Vagina (tissue), 2 donors: Measurements from ENCODE around the gene OGDH. TPM values are rescaled to one million over a fixed set of nuclear protein-coding genes. Genes with fewer than 3 reads are reported as not detected.
"Not testable (repeated sequence)": the region's sequence is repeated elsewhere in the genome, so short reads cannot be mapped to it uniquely, and the experiment has no call there.

ENCODE experiments used
- DNase-seq, 2 donors: peaks; one replicate each; pipeline ENCODE4 v3.0.0-alpha.2; 2017; ENCODE audit errors: extremely low spot score in 2 of 2
- H3K27ac ChIP-seq: fragments of 200-600 bp; sonication (generic); one replicate; pipeline ENCODE4 v1.5.1; 2019
- H3K27me3 ChIP-seq: fragments of 200-600 bp; sonication (generic); one replicate; pipeline ENCODE4 v1.5.1; 2019
- H3K36me3 ChIP-seq, 2 donors: fragments of 200-600 bp; sonication (generic); one replicate each; pipeline ENCODE4 v1.5.1; 2017 to 2019
- H3K4me1 ChIP-seq: fragments of 200-600 bp; sonication (generic); one replicate; pipeline ENCODE4 v1.5.1; 2019
- H3K4me3 ChIP-seq, 2 donors: fragments of 200-600 bp; sonication (generic); 1 replicate in 1 of 2; 2 replicates in 1 of 2; pipeline ENCODE4 v1.5.1; 2016 to 2019
- H3K9me3 ChIP-seq: fragments of 200-600 bp; sonication (generic); one replicate; pipeline ENCODE4 v1.5.1; 2019
- POLR2A ChIP-seq, 2 donors: fragments of 450-650 bp; IDR thresholded peaks; one replicate each; pipeline ENCODE4 v1.6.1; 2017; ENCODE audit warnings: antibody characterized with exemption in 2 of 2, mild to moderate bottlenecking in 2 of 2, moderate library complexity in 2 of 2
- POLR2AphosphoS5 ChIP-seq, 2 donors: sonication (generic); formaldehyde crosslinking; IDR thresholded peaks; one replicate each; pipeline ENCODE4 v1.9.0; 2017; ENCODE audit warnings: antibody characterized with exemption in 2 of 2, mild to moderate bottlenecking in 2 of 2, low read depth in 1 of 2; ENCODE audit not compliant: insufficient read depth in 1 of 2
- intact Hi-C: fragments of 100-400 bp; cut with DNase I; formaldehyde crosslinking; loops from one replicate; pipeline ENCODE4 v1.15.1; 2023
- total RNA-seq: library from RNA; depleted of rRNA; stranded (reverse); fragments of >200 nt; gene quantifications from one replicate; pipeline ENCODE4 v1.2.3, GENCODE V29; 2016
- TF ChIP-seq, protein P1 (sequence below), 3 experiments: fragments of 450-650 bp in 2 of 3; fragments of 200-600 bp in 1 of 3; sonication (generic) in 1 of 3; IDR thresholded peaks; one replicate each; pipeline ENCODE4 v1.5.1; 2017 to 2019; ENCODE audit warnings: antibody characterized with exemption in 3 of 3, mild to moderate bottlenecking in 2 of 3, moderate library complexity in 2 of 3

Gene OGDH
- total RNA-seq, 1 donor from 2014 or later, result 80.0 TPM

DNA sequence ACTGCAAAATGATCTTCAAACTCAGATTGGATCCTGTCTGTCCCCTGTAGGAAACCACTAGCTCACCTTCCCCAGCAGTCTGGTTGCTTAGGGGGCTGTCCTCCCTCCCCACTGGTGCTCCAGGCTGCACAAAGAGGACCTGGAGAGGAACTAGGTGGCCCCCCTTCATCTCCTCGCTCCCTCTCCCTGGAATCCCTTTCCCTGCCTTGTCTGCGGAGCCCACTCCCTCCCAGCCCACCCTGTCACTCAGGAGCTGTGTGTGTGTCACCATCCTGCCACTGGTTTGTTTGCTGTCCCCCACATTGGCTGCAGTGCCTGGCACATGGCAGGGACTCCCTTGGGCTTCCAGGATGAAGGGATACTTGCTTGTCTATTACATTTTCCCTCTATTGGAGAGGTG lies 106.7 kb downstream of the OGDH start:
- no peak for DNase-seq
- no peaks in the 10 kb centered on the region for H3K9me3 ChIP-seq
- no peaks in the 10 kb centered on the region for H3K27me3 ChIP-seq
- TF ChIP-seq, protein P1, sequence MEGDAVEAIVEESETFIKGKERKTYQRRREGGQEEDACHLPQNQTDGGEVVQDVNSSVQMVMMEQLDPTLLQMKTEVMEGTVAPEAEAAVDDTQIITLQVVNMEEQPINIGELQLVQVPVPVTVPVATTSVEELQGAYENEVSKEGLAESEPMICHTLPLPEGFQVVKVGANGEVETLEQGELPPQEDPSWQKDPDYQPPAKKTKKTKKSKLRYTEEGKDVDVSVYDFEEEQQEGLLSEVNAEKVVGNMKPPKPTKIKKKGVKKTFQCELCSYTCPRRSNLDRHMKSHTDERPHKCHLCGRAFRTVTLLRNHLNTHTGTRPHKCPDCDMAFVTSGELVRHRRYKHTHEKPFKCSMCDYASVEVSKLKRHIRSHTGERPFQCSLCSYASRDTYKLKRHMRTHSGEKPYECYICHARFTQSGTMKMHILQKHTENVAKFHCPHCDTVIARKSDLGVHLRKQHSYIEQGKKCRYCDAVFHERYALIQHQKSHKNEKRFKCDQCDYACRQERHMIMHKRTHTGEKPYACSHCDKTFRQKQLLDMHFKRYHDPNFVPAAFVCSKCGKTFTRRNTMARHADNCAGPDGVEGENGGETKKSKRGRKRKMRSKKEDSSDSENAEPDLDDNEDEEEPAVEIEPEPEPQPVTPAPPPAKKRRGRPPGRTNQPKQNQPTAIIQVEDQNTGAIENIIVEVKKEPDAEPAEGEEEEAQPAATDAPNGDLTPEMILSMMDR (IDR thresholded peaks at IDR 0.05), result no peak
- TF ChIP-seq POLR2A (IDR thresholded peaks at IDR 0.05), result no peak
- no peak for TF ChIP-seq POLR2AphosphoS5 (IDR thresholded peaks at IDR 0.05; ENCODE audit: insufficient read depth in 1 of 2, low read depth in 1 of 2)
- no peaks in the 10 kb centered on the region for H3K4me1 ChIP-seq
- no peak overlapping the region for H3K4me3 ChIP-seq
- intact Hi-C loops, result no loop called here
- no peak overlapping the region for H3K27ac ChIP-seq
- peaks cover 0 to 18% of the 10 kb centered on the region in 2 donors for H3K36me3 ChIP-seq

DNA sequence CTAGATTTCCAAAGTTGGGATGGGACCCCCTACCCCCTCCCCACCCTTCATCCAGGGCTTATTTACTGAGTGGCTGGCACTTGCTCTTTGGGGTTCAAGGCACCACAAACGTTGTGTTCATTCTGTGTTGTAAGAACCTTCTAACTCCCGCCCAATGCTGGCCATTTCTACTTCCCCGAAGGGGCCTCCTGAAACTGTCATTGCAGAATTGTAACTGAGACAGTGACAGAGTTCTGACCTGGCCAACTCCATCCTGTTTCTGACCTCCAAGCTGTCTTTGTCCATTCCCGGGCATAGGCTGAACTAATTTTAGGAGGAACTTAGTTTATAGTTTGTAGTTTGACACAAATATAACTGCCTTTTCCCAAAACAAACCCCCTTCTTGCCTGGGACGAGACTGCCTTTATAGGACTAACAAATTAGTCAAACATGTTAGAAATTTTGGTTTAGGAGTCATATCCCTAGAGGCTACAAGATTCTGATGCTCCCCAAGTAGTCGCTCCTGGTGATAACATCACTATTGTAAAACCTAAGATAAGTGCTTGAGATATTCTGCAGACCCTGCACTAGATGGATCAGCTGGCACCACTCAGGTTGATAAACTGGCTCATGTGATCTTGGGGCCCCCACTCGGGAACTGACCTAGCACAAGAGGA lies 107.4 kb downstream of the OGDH start:
- no peak for DNase-seq
- Histone ChIP-seq H3K27ac (no peak overlapping the region), H3K9me3 (no peaks in the 10 kb centered on the region), H3K36me3 (peaks cover 0 to 12% of the 10 kb centered on the region in 2 donors), H3K27me3 (no peaks in the 10 kb centered on the region), H3K4me3 (no peak overlapping the region), H3K4me1 (no peaks in the 10 kb centered on the region)
- intact Hi-C loops, result no loop called here
- TF ChIP-seq, protein P1 (IDR thresholded peaks at IDR 0.05), result no peak
- no peak for TF ChIP-seq POLR2A (IDR thresholded peaks at IDR 0.05)
- TF ChIP-seq POLR2AphosphoS5 (IDR thresholded peaks at IDR 0.05; ENCODE audit: insufficient read depth in 1 of 2, low read depth in 1 of 2), result no peak

DNA sequence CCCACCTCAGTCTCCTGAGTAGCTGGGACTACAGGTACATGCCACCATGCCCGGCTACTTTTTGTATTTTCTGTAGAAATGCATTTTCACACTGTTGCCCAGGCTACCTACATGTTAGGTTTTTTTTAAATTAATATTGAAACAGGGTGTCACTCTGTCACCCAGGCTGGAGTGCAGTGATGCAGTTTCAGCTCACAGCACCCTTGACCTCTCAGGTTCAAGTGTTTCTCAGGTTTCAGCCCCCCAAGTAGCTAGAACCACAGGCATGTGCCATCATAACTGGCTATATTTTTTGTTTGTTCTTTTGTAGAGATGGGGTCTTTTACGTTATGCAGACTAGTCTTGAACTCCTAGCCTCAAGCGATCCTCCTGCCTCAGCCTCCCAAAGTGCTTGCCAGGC lies 109.8 kb downstream of the OGDH start:
- H3K9me3 ChIP-seq, result no peaks in the 10 kb centered on the region
- TF ChIP-seq, protein P1 (IDR thresholded peaks at IDR 0.05), result no peak
- no peak for TF ChIP-seq POLR2A (IDR thresholded peaks at IDR 0.05)
- no peak for TF ChIP-seq POLR2AphosphoS5 (IDR thresholded peaks at IDR 0.05; ENCODE audit: insufficient read depth in 1 of 2, low read depth in 1 of 2)
- H3K36me3 ChIP-seq, result no peaks in the 10 kb centered on the region
- H3K4me3 ChIP-seq, result no peak overlapping the region
- no peaks in the 10 kb centered on the region for H3K4me1 ChIP-seq
- H3K27ac ChIP-seq, result no peak overlapping the region
- DNase-seq, result no peak
- H3K27me3 ChIP-seq, result no peaks in the 10 kb centered on the region
- intact Hi-C loops, result no loop called here

DNA sequence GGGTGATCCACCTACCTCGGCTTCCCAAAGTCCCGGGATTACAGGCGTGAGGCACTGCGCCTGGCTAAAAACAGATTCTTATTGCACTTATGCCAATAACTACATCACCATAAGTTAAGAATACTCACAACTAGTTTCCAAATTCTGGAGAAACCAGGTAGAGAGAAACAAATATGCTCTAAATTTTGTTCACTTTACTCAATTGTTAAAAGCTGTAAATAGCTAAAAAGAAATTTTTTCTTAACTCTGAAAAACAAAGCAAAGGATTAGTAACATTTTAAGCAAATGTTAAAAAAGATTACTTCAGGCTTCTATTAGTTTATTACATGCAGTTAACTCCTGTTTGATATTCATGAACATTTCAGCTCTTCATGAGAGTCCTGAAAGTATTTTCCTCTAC lies 113.9 kb downstream of the OGDH start:
- DNase-seq, result no peak
- Histone ChIP-seq H3K9me3 (no peaks in the 10 kb centered on the region), H3K4me1 (no peaks in the 10 kb centered on the region)

DNA sequence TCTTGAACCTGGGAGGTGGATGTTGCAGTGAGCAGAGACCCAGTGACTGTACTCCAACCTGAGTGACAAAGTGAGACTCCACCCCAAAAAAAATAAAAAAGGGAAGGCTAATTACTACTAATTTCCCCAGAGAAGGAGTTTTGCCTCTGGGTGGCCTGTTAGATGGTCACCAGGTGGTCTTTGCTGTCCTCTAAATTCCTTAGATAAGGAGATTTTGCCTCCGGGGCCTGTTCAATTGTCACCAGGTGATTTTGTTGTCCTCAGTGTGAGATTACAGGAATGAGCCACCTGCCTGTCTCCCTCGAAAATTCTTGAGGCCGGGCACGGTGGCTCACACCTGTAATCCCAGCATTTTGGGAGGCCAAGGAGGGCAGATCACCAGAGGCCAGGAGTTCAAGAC lies 117.8 kb downstream of the OGDH start:
- Histone ChIP-seq H3K36me3 (no peaks in the 10 kb centered on the region), H3K27me3 (no peaks in the 10 kb centered on the region), H3K4me1 (no peaks in the 10 kb centered on the region), H3K9me3 (no peaks in the 10 kb centered on the region), H3K4me3 (no peak overlapping the region), H3K27ac (no peak overlapping the region)
- DNase-seq, result no peak
- intact Hi-C loops, result no loop called here
- TF ChIP-seq, protein P1 (IDR thresholded peaks at IDR 0.05), result no peak
- no peak for TF ChIP-seq POLR2A (IDR thresholded peaks at IDR 0.05)
- TF ChIP-seq POLR2AphosphoS5 (IDR thresholded peaks at IDR 0.05; ENCODE audit: insufficient read depth in 1 of 2, low read depth in 1 of 2), result no peak

More for the DNA sequence above, 113.9 kb downstream of the OGDH start:
- Histone ChIP-seq H3K27ac (no peak overlapping the region), H3K36me3 (no peaks in the 10 kb centered on the region), H3K4me3 (no peak overlapping the region), H3K27me3 (no peaks in the 10 kb centered on the region)
- intact Hi-C loops, result no loop called here
- no peak for TF ChIP-seq POLR2A (IDR thresholded peaks at IDR 0.05)
- TF ChIP-seq, protein P1 (IDR thresholded peaks at IDR 0.05), result no peak
- no peak for TF ChIP-seq POLR2AphosphoS5 (IDR thresholded peaks at IDR 0.05; ENCODE audit: insufficient read depth in 1 of 2, low read depth in 1 of 2)

DNA sequence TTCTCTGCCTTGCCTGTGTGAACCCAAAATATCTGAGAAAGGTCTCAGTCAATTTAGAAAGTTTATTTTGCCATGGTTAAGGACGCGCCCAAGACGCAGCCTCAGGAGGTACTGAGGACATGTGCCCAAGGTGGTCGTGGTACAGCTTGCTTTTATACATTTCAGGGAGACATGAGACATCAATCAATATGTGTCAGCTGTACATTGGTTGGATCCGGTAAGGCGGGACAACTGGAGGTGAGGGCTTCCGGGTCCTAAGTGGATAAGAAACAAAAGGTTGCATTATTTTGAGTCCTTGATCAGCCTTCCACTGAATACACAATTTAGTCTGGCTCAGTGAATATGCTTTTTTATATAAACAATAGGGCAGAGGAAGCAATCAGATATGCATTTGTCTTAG lies 119.8 kb downstream of the OGDH start:
- H3K4me3 ChIP-seq, H3K4me1 ChIP-seq, H3K27ac ChIP-seq, H3K27me3 ChIP-seq, H3K9me3 ChIP-seq, DNase-seq, intact Hi-C loops, H3K36me3 ChIP-seq: not testable (repeated sequence)
